ENCODE results near the gene PARD3.

Gene PARD3

DNA sequence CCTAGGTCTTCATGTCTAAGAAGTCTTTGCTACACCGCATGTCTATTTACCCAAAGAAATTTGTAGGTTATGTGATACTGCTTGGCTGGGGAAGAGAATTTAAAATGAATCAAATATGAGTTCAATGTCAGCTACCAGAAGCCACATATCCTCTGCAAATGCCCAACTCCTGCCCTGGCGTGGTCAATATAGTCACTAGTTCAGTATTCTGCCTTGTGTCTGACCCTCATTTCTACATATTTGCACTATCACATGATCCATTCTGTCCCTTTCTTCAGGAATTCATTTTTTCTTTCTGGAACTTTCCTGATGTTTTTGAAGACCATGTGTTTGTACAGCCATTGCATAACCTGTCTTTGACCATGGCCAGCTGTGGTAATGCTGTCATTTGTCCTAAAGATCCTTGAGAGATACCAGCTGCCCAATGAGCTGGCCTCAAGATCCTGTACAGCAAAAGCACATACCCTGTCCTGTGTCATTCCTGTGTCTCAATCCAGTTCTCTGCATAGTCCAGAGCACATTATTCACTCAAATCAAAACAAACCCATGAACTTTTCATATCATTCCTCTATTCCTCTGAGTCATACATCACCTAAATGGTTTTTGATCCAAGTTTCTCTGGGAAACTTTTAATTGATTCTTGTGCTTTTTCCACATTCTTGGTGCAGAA, 524.5 kb downstream of the PARD3 start:
- FAIRE-seq (no peak), DNase-seq (ENCODE audit: insufficient read length, low spot score) (no peak)
- TF ChIP-seq, protein P1, sequence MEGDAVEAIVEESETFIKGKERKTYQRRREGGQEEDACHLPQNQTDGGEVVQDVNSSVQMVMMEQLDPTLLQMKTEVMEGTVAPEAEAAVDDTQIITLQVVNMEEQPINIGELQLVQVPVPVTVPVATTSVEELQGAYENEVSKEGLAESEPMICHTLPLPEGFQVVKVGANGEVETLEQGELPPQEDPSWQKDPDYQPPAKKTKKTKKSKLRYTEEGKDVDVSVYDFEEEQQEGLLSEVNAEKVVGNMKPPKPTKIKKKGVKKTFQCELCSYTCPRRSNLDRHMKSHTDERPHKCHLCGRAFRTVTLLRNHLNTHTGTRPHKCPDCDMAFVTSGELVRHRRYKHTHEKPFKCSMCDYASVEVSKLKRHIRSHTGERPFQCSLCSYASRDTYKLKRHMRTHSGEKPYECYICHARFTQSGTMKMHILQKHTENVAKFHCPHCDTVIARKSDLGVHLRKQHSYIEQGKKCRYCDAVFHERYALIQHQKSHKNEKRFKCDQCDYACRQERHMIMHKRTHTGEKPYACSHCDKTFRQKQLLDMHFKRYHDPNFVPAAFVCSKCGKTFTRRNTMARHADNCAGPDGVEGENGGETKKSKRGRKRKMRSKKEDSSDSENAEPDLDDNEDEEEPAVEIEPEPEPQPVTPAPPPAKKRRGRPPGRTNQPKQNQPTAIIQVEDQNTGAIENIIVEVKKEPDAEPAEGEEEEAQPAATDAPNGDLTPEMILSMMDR (IDR thresholded peaks at IDR 0.05; ENCODE audit: insufficient read depth, missing control alignments): no peak

DNA sequence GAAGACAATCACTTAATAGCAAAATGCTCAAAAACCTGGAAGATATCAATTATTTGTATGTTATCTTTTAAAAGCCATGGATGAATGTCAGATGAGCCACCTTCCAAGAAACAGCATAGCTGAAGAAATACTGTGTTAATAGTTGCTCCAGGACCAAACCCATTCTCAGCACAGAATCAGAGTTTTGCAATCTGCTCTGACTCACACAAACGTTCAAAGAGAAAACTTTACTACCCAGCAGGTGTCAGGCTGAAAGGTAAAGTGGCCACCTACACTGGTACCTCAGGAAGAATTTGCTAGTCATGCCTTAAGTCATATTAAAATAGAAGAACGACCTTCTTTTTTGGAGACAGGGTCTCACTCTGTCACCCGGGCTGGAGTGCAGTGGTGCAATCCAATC, 526.5 kb downstream of the PARD3 start:
- FAIRE-seq (no peak), DNase-seq (ENCODE audit: insufficient read length, low spot score) (no peak)
- TF ChIP-seq, protein P1 (IDR thresholded peaks at IDR 0.05; ENCODE audit: insufficient read depth, missing control alignments): no peak

DNA sequence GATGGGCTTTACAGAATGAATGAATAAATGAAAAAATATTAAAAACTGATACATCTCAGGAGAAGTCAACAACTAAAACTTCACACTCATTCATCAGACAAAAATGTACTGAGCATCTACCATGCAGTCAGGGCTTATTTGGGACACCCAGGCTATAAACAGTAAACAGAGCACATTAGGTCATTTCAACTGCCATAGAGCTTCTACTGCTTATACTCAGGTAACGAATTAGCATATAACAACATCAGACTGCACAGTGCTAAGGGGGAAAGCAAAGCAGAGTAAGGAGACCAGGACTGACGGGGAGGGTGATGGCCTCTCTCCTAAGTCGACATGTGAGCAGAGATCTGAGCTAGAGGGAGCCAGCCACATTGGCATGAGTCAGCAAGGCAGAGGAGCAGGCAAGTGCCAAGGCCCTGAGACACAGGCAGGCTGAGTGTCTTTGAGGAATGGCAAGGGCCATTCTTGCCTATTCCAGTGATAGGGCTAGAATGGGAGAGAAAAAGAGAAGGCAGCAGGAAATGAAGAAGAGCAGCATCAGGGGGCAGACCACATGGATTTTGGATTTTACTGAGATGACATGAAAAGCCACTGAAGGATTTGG, 528.9 kb downstream of the PARD3 start:
- no peak for FAIRE-seq
- TF ChIP-seq, protein P1 (IDR thresholded peaks at IDR 0.05; ENCODE audit: insufficient read depth, missing control alignments): no peak
- DNase-seq (ENCODE audit: insufficient read length, low spot score): no peak

DNA sequence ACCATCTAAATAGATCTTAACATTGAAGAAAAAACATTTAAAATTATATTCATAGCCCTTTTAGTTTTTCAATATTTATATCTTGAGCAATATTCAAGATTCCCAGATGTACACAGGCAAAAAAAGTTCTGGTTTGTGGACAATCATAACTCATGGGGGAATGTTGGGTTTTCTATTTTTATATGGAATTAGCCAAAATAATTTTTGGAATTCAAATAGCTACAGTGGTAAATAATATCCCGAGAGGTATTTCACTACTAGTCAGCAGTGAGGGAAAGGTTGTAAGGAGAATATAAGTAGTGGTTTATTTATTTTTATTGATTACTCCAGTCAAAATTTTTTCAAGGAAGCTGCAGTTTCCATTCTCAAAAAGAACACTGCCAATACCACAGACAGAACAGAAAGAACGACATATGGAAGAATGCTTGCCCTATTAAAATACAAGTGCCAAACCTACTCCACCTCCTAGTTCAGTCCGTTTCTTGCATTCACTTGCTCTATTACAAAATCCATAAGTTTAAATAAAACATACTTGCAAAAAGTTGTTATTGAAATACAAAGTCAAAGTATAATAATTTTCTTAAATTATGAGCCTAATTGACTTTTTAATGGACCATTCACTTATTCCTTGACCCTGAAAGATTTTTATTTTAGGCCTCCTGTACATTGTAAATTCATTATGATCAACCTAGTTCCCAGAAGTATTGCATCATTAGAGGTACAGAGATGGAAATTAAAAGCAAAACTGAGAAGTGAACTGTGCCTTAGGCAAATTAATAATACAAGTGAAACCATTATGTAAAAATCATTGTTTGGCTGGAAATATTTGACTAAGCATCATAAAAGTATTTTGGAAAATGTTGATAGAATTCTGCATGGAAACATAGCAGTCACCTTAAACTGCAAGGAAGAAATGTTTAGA, 533.2 kb downstream of the PARD3 start:
- DNase-seq (ENCODE audit: insufficient read length, low spot score): no peak
- TF ChIP-seq, protein P1 (IDR thresholded peaks at IDR 0.05; ENCODE audit: insufficient read depth, missing control alignments): no peak

DNA sequence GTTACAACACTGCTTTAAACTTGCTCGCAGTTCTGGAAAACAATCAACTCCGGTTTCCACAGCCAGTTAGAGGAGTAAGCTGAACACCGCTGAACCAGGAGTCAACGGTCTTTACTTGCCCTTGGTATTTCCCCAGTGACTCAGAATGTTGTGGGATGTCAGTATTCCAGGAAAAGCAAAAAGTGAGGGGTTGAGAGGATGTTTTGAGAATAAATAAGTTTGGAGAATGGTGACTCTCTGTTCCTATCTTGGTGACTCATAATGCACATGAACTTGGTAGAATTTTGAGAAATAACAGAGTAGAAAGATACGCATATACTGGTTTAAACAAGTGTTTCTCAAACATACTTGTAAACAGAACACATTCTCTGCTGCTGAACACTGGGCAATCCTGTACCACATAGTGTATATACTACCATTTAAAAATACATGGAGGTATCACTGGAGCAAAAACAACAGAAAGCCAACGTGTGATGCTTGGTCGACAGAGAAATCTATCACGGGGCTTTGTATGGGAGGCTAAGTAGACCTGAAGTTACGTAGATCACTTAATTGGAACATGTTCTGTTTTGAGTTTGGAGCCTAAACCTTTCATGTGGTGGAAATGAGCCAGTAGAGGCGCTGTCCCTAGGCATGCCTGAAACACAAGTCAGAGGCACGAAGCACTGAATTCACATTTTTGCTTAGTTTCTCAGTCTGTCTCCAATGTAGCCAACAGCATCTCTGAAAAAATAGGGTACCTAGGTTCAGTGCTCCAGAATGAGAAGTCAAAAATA, 534.3 kb downstream of the PARD3 start:
- DNase-seq (ENCODE audit: insufficient read length, low spot score) (no peak), FAIRE-seq (no peak)
- TF ChIP-seq, protein P1 (IDR thresholded peaks at IDR 0.05; ENCODE audit: insufficient read depth, missing control alignments): no peak

More for the DNA sequence above, 533.2 kb downstream of the PARD3 start:
- no peak for FAIRE-seq

DNA sequence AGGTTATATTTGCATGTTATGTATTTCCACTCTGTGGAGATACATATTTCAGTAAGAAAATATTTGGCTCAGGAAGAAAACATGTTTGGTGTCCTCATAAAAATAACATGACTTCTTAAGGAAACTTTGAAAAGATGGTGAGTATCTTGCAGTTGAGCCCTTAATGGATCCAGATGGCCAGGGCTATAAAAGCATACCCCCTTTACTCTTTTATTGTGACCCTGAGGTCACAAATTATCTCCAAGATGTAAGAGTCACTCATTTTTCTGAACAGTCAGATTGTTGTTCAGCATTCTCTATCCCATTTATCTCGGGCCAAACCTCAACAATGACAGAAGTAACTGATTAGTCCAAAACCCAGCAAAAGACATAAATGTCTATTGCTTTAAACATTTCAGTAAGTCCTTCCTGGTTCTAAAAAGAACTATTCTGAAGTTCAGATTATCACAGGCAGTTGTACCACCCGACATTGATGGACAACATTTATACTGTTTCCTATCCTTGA, 539.4 kb downstream of the PARD3 start:
- FAIRE-seq (no peak), DNase-seq (ENCODE audit: insufficient read length, low spot score) (no peak)
- TF ChIP-seq, protein P1 (IDR thresholded peaks at IDR 0.05; ENCODE audit: insufficient read depth, missing control alignments): no peak

All from D721Med (cell line).